Skin epidermis (tissue), 12 donors: ENCODE measurements around the gene NKX6-2.
"Not testable (repeated sequence)": the region's sequence is repeated elsewhere in the genome, so short reads cannot be mapped to it uniquely, and the experiment has no call there.

Source experiments
- H3K27ac ChIP-seq, 21 experiments: fragments of 200-600 bp; sonication (generic) in 11 of 21; one replicate each; pipeline ENCODE4 v1.5.0; 2020; ENCODE audit warnings: mild to moderate bottlenecking in 3 of 21, inconsistent platforms in 2 of 21, moderate library complexity in 2 of 21
- H3K4me3 ChIP-seq, 7 experiments: fragments of 200-600 bp; sonication (generic) in 2 of 7; one replicate each; pipeline ENCODE4 v1.5.0; 2020; ENCODE audit warnings: inconsistent platforms in 2 of 7, mild to moderate bottlenecking in 2 of 7, moderate library complexity in 1 of 7

The NKX6-2 gene

DNA sequence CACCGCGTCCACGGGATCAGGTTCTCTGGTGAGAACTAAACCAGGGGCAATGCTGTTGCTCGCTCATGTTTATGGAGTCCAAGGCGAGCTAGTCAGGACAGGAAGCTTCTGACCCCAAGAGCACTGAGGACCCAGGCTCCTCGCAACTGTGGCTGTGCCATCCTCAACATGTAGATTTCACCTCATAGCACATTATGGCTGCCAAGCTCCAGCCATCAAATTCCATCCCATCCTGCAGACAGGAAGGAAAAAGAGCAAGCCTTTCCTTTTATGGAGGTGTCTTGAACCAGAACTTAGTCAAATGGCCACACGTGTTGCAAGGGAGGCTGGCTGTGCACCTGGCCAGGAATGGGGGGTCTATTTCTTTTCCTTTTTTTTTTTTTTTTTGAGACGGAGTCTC is 16.1 kb upstream of the NKX6-2 start:
- no peak overlapping the region for H3K27ac ChIP-seq
- H3K4me3 ChIP-seq, result no peak overlapping the region

GRCh38 chr10:132799865-132800264 is 13.9 kb upstream of the NKX6-2 start:
- no peak overlapping the region for H3K4me3 ChIP-seq
- no peak overlapping the region for H3K27ac ChIP-seq

- H3K4me3 ChIP-seq, result no peak overlapping the region
- no peak overlapping the region for H3K27ac ChIP-seq
Measured at GRCh38 chr10:132798876-132799275, 12.9 kb upstream of the NKX6-2 start.

DNA sequence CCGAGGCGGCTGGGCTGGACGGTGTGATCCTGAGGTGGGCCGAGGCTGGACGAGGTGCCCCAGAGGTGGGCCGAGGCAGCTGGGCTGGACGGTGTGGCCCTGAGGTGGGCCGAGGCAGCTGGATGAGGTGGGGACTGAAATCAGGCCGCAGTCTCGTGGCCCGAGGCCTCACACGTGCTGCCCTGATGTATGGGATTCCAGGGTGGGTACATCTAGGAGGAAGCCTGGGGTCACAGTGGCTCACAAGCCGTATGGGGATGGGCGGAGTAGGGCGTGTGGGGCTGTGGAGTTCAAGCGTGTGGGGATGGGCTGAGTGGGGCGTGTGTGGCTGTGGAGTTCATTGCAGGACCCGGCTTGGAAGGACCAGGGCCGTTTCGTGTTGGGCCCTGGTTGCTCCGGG is 12.5 kb upstream of the NKX6-2 start:
- Histone ChIP-seq H3K4me3 (no peak overlapping the region), H3K27ac (no peak overlapping the region)

GRCh38 chr10:132797986-132798385 is 12.0 kb upstream of the NKX6-2 start:
- not testable (repeated sequence) for H3K4me3 ChIP-seq, H3K27ac ChIP-seq

DNA sequence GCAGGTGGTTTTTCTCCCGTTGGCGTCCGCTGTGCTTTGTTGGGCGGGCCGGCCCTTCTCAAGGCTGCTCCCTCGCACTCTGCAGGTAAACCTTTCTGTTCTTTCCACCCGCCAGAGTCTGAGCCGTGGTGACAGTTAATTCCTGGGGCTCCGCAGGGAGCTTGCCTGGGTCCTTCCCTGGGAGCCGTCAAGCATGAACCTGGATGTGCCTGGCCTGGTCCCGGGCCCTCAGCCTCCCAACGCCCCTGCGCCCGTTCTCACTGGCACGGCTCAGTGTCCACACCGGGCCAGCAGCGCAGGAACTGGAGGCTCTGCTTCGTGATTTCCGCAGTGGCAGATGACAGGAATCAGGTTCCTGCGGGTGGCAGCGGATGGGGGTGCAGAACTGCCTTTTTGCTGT is 10.9 kb upstream of the NKX6-2 start:
- Histone ChIP-seq H3K27ac (no peak overlapping the region), H3K4me3 (no peak overlapping the region)

- Histone ChIP-seq H3K4me3 (no peak overlapping the region), H3K27ac (no peak overlapping the region)
Measured at GRCh38 chr10:132793871-132794849, 8.2 kb upstream of the NKX6-2 start.

GRCh38 chr10:132793213-132793612 is 7.3 kb upstream of the NKX6-2 start:
- Histone ChIP-seq H3K27ac (no peak overlapping the region), H3K4me3 (no peak overlapping the region)

DNA sequence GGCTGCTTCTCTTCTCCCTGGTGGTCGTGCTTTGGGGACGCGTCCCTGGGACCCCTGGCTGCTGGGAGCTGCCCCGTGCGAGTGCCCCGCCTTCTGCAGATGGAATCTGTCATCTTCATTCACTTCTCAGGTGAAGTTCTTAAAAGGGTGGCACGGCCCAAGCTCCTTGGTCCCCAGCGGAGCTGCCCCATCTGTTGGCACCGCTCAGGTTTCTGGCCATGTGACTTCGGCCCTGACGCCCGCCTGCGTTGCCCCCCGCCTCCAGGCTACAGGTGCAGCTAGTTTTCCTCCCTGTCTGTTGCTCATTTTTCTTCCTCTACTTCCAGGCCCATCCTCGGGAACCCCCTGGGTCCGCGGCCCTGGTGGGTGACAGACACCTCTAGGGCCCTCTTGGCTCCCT is 6.8 kb upstream of the NKX6-2 start:
- H3K27ac ChIP-seq, result no peak overlapping the region
- no peak overlapping the region for H3K4me3 ChIP-seq

DNA sequence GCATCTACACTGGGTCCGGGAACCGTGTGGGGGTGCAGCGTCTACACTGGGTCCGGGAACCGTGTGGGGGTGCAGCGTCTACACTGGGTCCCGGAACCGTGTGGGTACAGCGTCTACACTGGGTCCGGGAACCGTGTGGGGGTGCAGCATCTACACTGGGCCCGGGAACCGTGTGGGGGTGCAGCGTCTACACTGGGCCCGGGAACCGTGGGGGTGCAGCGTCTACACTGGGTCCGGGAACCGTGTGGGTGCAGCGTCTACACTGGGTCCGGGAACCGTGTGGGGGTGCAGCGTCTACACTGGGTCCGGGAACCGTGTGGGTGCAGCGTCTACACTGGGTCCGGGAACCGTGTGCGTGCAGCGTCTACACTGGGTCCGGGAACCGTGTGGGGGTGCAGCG is 6.2 kb upstream of the NKX6-2 start:
- H3K4me3 ChIP-seq, H3K27ac ChIP-seq: not testable (repeated sequence)

GRCh38 chr10:132790934-132791829 is 5.2 kb upstream of the NKX6-2 start:
- H3K4me3 ChIP-seq, result no peak overlapping the region
- H3K27ac ChIP-seq, result no peak overlapping the region

DNA sequence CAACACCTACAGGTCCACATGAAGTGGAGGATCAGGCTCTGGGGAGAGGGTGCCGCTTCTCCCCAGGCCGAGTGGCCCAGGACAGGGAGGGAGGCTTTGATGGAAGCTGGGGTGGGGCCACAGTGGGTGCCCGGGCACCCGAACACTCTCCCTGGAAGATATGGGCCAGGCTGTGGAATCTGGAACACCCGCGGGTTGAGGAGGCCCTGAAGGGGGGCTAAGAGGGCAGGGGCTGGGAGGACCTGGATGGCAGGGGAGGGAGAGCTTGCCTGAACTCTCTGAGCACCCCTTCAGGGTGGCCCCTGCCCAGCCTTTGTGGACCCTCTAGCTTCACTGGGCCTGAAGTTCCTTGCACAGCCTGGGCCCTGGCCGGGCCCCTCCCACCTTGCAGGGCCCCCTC is 4.5 kb upstream of the NKX6-2 start:
- Histone ChIP-seq H3K27ac (no peak overlapping the region), H3K4me3 (no peak overlapping the region)

DNA sequence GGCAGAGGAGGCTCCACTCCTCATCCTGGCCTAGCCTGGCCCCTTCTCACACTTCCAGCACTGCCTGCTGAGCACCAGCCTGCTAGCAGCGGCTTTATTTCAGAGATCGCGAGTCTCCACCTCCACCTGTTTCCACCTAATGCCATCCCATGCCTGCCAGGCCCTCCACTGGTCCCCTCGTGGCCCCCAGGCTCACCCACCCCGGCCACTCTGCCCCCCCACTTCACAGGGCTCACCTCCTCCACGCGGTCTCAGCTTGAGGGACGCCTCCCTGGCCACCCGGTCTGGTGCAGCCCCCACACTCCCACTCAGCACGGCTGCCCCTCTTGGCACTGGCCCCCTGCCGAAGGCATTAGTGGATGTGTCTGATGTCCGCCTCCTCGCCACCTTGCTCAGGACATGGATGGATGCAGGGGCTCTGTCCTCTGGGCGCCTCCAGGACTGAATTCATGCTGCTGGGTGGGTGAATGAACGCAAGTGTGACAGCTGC is 3.8 kb upstream of the NKX6-2 start:
- H3K27ac ChIP-seq, result no peak overlapping the region

DNA sequence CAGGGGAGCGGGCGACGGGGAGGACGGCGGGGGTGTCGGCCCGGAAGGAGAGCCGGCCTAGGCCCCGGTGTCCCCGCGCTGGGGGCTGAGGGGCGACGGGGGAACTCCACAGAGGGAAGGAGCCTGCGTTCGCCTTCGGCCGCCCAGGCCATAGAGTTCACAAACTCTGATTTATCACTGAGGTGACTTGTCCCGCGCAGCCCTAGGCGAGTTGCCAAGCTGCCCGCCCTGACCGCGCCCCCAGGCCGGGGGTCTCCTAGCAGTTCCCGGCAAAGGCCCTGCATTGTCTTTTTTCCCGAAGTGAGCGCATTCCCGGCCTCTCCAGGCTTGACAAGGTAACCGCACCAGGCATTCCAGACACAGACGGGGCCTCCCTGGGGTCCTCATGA is 2.9 kb upstream of the NKX6-2 start:
- Histone ChIP-seq H3K4me3 (no peak overlapping the region), H3K27ac (no peak overlapping the region)

More for the DNA sequence above, 3.8 kb upstream of the NKX6-2 start:
- H3K4me3 ChIP-seq, result no peak overlapping the region

GRCh38 chr10:132788180-132788830 is 2.4 kb upstream of the NKX6-2 start:
- no peak overlapping the region for H3K4me3 ChIP-seq
- H3K27ac ChIP-seq, result no peak overlapping the region

DNA sequence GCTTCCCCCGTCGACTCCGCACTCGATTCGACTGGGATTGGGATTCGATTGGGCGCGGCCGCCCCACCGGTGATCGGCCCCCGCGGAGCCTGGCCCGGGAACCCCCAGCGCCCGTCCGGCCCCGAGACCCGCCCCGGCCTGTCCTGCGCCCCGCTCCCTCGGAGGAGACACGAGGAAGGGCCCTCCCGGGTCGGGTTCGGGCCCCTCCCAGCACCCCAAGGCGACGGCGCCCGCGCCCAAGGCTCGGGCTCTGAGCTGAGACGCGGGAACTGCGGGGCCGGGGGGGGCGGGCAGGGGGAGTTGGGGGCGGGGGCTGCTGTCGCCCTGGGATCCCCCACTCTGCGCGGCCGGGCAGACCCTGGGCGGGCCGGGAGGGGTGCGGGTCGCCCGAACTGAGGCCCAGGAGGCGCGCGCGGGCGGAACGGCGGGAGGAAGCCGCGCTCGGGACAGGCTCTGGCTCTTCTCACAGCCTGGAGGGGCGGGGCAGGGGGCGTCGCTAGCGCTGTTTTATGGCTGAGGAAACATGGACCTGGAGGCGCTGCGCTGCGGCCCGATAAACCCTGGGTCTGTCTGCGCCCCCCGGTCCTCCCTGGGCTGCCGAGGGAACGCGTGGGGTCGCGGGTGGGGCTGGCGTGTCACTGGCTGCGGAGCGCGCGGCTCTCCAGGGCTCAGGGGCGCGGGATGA is 1.7 kb upstream of the NKX6-2 start:
- peak overlapping the region in 1 of 7 experiments; percentile 3 for H3K4me3 ChIP-seq
- H3K27ac ChIP-seq, result no peak overlapping the region

DNA sequence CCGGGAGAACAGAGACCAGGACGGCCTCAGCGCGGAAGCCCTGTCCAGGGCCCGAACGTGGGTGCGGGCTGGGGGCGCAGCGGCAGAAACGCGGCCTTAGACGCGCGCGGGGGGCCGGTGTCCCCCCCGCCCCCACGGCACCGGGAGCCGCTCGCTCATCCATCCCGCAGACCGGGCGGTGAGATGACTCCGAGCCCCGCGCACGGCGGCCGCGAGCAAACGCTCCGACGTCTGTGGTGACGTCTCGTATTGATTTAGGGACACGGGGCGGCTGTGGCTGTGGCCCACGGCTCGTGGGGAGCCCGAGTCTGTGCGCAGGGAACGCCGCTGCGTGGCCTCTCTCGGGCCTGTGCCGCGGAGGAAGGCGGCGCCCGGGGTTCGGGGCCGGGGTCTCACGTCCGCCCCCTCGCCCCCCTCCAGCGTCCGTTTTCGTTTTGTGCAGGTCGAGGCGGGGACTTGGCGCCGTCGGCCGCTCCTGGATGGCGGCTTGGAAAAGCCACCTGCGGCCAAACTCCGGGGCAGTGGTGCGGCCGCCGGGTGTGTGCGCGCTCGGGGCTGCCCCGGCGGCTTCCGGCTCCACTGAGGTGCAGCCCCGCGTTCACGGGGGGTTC is 1.0 kb upstream of the NKX6-2 start:
- Histone ChIP-seq H3K27ac (no peak overlapping the region), H3K4me3 (peak overlapping the region in 1 of 7 experiments; percentile 3)

DNA sequence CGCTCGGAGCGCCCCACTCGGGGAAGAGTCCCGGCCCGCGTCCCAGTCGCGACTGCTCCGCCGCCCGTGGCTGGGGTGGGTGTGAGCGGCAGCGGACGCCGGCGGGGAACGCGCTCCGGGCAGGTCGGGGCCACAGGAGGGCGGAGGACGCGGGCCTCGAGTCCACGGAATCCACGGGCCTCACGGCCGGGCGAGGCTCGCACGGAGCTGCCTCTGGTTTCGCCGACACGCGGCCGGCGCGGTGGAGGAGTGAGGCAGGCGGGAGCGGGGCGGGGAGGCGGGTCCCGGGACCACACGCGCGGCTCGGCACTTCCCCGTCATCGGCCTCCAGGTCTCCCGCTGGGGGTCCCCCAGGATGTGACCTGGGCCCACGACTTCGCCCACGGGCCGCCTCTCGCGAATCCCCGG is 533 bp upstream of the NKX6-2 start:
- Histone ChIP-seq H3K4me3 (no peak overlapping the region), H3K27ac (no peak overlapping the region)
